Activated T-cell treated with anti-CD3 and anti-CD28 coated beads, Interleukin-2, amount 50 U/mL, for 4 hours (primary cell): Measurements from ENCODE around the gene ANXA2R. TPM values are rescaled to one million over a fixed set of nuclear protein-coding genes. Genes with fewer than 3 reads are reported as not detected.
"Not testable (repeated sequence)": the region's sequence is repeated elsewhere in the genome, so short reads cannot be mapped to it uniquely, and the experiment has no call there.

Experiments
- ATAC-seq, 2 donors: fragments of 200-7000 bp; cut with Tn5 transposase; one replicate each; pipeline ENCODE4 v1.10.0; 2021
- DNase-seq: peaks from one replicate; pipeline ENCODE4 v3.0.0-alpha.2; 2020
- H3K27me3 Mint-ChIP-seq: one replicate; pipeline ENCODE4 v1.8.0; 2021; ENCODE audit warnings: low read depth, mixed read lengths
- H3K36me3 Mint-ChIP-seq: one replicate; pipeline ENCODE4 v1.8.0; 2022; ENCODE audit warnings: mixed read lengths; ENCODE audit not compliant: insufficient read depth
- H3K4me1 Mint-ChIP-seq: one replicate; pipeline ENCODE4 v1.8.0; 2021; ENCODE audit warnings: low read depth, mixed read lengths
- H3K4me3 Mint-ChIP-seq: one replicate; pipeline ENCODE4 v1.8.0; 2021; ENCODE audit warnings: mild to moderate bottlenecking, moderate library complexity, mixed read lengths
- H3K9me3 Mint-ChIP-seq: one replicate; pipeline ENCODE4 v1.8.0; 2021; ENCODE audit warnings: mixed read lengths
- total RNA-seq, 3 donors: library from RNA; stranded (reverse); gene quantifications; one replicate each; pipeline ENCODE4 v1.2.1, GENCODE V29; 2021

The ANXA2R gene
- total RNA-seq, result 1 to 10 TPM; 2.6 to 4.0 (median 3.5) TPM

GRCh38 chr5:43040287-43041098 lies at the start of gene ANXA2R:
Gene ANXA2R (minus strand): TSS chr5:43040319. CDS start chr5:43040046, 273 bp downstream.
- H3K9me3 Mint-ChIP-seq, result no peaks in the 10 kb centered on the region
- no peaks in the 10 kb centered on the region for H3K27me3 Mint-ChIP-seq
- ATAC-seq (peak; percentile 61 to 63), DNase-seq (peak; percentile 93)
- H3K4me1 Mint-ChIP-seq, result peaks cover 53% of the 10 kb centered on the region
- H3K4me3 Mint-ChIP-seq, result peak within 1 kb of the TSS; percentile 92
- no peaks in the 10 kb centered on the region for H3K36me3 Mint-ChIP-seq

- DNase-seq, H3K36me3 Mint-ChIP-seq, H3K4me3 Mint-ChIP-seq, H3K4me1 Mint-ChIP-seq, H3K9me3 Mint-ChIP-seq, H3K27me3 Mint-ChIP-seq, ATAC-seq: not testable (repeated sequence)
Measured at GRCh38 chr5:43086118-43086908, 46.2 kb upstream of the ANXA2R start.

- H3K27me3 Mint-ChIP-seq, result no peaks in the 10 kb centered on the region
- no peak for ATAC-seq
- no peaks in the 10 kb centered on the region for H3K9me3 Mint-ChIP-seq
- no peak for DNase-seq
- H3K36me3 Mint-ChIP-seq, result peaks cover 8% of the 10 kb centered on the region
- no peaks in the 10 kb centered on the region for H3K4me1 Mint-ChIP-seq
- no peak overlapping the region for H3K4me3 Mint-ChIP-seq
Measured at GRCh38 chr5:43085453-43085852, 45.3 kb upstream of the ANXA2R start.

GRCh38 chr5:43084468-43084867 lies 44.3 kb upstream of the ANXA2R start:
- not testable (repeated sequence) for H3K4me3 Mint-ChIP-seq, H3K36me3 Mint-ChIP-seq, DNase-seq, H3K9me3 Mint-ChIP-seq, ATAC-seq, H3K4me1 Mint-ChIP-seq, H3K27me3 Mint-ChIP-seq

GRCh38 chr5:43081345-43081744 lies 41.2 kb upstream of the ANXA2R start:
- not testable (repeated sequence) for H3K4me3 Mint-ChIP-seq, H3K9me3 Mint-ChIP-seq, H3K27me3 Mint-ChIP-seq, ATAC-seq, H3K36me3 Mint-ChIP-seq, DNase-seq, H3K4me1 Mint-ChIP-seq

GRCh38 chr5:43078956-43079355 lies 38.8 kb upstream of the ANXA2R start:
- no peak overlapping the region for H3K4me3 Mint-ChIP-seq
- peaks cover 17% of the 10 kb centered on the region for H3K4me1 Mint-ChIP-seq
- ATAC-seq (no peak), DNase-seq (no peak)
- H3K27me3 Mint-ChIP-seq, result no peaks in the 10 kb centered on the region
- H3K9me3 Mint-ChIP-seq, result no peaks in the 10 kb centered on the region
- peaks cover 16% of the 10 kb centered on the region for H3K36me3 Mint-ChIP-seq

- H3K9me3 Mint-ChIP-seq, ATAC-seq, H3K4me3 Mint-ChIP-seq, DNase-seq, H3K27me3 Mint-ChIP-seq: not testable (repeated sequence)
- peaks cover 23% of the 10 kb centered on the region for H3K4me1 Mint-ChIP-seq
- peaks cover 18% of the 10 kb centered on the region for H3K36me3 Mint-ChIP-seq
Measured at GRCh38 chr5:43077446-43078191, 37.5 kb upstream of the ANXA2R start.

GRCh38 chr5:43075319-43076293 lies 35.5 kb upstream of the ANXA2R start:
- Mint-ChIP-seq H3K4me3 (no peak overlapping the region), H3K9me3 (no peaks in the 10 kb centered on the region), H3K4me1 (peaks cover 31% of the 10 kb centered on the region), H3K36me3 (peaks cover 16% of the 10 kb centered on the region), H3K27me3 (no peaks in the 10 kb centered on the region)
- DNase-seq (no peak), ATAC-seq (no peak)

GRCh38 chr5:43074987-43075318 lies 34.8 kb upstream of the ANXA2R start:
- Mint-ChIP-seq H3K36me3 (peaks cover 18% of the 10 kb centered on the region), H3K27me3 (no peaks in the 10 kb centered on the region), H3K4me1 (peaks cover 35% of the 10 kb centered on the region), H3K4me3 (no peak overlapping the region), H3K9me3 (no peaks in the 10 kb centered on the region)
- ATAC-seq (no peak), DNase-seq (no peak)

- H3K36me3 Mint-ChIP-seq, result peaks cover 19% of the 10 kb centered on the region
- peaks cover 45% of the 10 kb centered on the region for H3K4me1 Mint-ChIP-seq
- peak; percentile 33 for DNase-seq
- no peaks in the 10 kb centered on the region for H3K27me3 Mint-ChIP-seq
- ATAC-seq, result peak; percentile 67 to 73
- no peak overlapping the region for H3K4me3 Mint-ChIP-seq
- H3K9me3 Mint-ChIP-seq, result no peaks in the 10 kb centered on the region
Measured at GRCh38 chr5:43073597-43074546, 33.8 kb upstream of the ANXA2R start.

GRCh38 chr5:43069401-43069720 lies 29.2 kb upstream of the ANXA2R start:
- not testable (repeated sequence) for H3K27me3 Mint-ChIP-seq, H3K9me3 Mint-ChIP-seq, ATAC-seq, DNase-seq
- Mint-ChIP-seq H3K4me3 (peak overlapping the region; percentile 98), H3K4me1 (peaks cover 49% of the 10 kb centered on the region), H3K36me3 (peaks cover 11% of the 10 kb centered on the region)

- peaks cover 42% of the 10 kb centered on the region for H3K4me1 Mint-ChIP-seq
- no peak for ATAC-seq
- peak overlapping the region; percentile 98 for H3K4me3 Mint-ChIP-seq
- H3K9me3 Mint-ChIP-seq, result no peaks in the 10 kb centered on the region
- no peak for DNase-seq
- H3K27me3 Mint-ChIP-seq, result no peaks in the 10 kb centered on the region
- H3K36me3 Mint-ChIP-seq, result peaks cover 11% of the 10 kb centered on the region
Measured at GRCh38 chr5:43068037-43068436, 27.9 kb upstream of the ANXA2R start.
